Thyroid gland (tissue), 4 donors: ENCODE measurements around the gene ACAA2. TPM values are rescaled to one million over a fixed set of nuclear protein-coding genes. Genes with fewer than 3 reads are reported as not detected.

Source experiments
- DNase-seq, 2 donors: peaks; one replicate each; pipeline ENCODE4 v3.0.0-alpha.2; 2019
- H3K27ac ChIP-seq, 3 donors: fragments of 200-600 bp; sonication (generic); 1 replicate in 2 of 3; 2 replicates in 1 of 3; pipeline ENCODE4 v1.5.1; 2016 to 2019; ENCODE audit warnings: mild to moderate bottlenecking in 1 of 3, moderate library complexity in 1 of 3
- H3K27me3 ChIP-seq: fragments of 200-600 bp; sonication (generic); one replicate; pipeline ENCODE4 v1.5.1; 2019
- H3K36me3 ChIP-seq, 2 donors: fragments of 200-600 bp; sonication (generic); one replicate each; pipeline ENCODE4 v1.5.1; 2016 to 2019
- H3K4me1 ChIP-seq, 2 donors: fragments of 200-600 bp; sonication (generic); one replicate each; pipeline ENCODE4 v1.5.1; 2017 to 2019
- H3K4me3 ChIP-seq, 3 donors: fragments of 200-600 bp; sonication (generic); replicated peaks in 1 of 3; 1 replicate in 2 of 3; 2 replicates in 1 of 3; pipeline ENCODE4 v1.5.1; 2016; ENCODE audit warnings: mild to moderate bottlenecking in 1 of 3
- H3K9me3 ChIP-seq: fragments of 200-600 bp; sonication (generic); one replicate; pipeline ENCODE4 v1.5.1; 2017
- CTCF ChIP-seq, 6 experiments: fragments of 200-600 bp in 3 of 6; fragments of 450-650 bp in 3 of 6; sonication (generic) in 3 of 6; IDR thresholded peaks; one replicate each; pipeline ENCODE4 v1.5.1; 2016 to 2019; ENCODE audit warnings: antibody characterized with exemption in 6 of 6, mild to moderate bottlenecking in 2 of 6, inconsistent platforms in 1 of 6, moderate library complexity in 1 of 6
- POLR2A ChIP-seq, 2 donors: fragments of 450-650 bp; IDR thresholded peaks; one replicate each; pipeline ENCODE4 v1.6.1; 2017; ENCODE audit warnings: antibody characterized with exemption in 2 of 2, mild to moderate bottlenecking in 2 of 2, moderate library complexity in 1 of 2
- WGBS, 2 donors: methylation state at CpG; one replicate each; pipeline ENCODE4 v1.1.5; 2017; 5-methylcytosine and 5-hydroxymethylcytosine counted together
- intact Hi-C: fragments of 100-400 bp; cut with DNase I; formaldehyde crosslinking; loops from one replicate; pipeline ENCODE4 v1.15.1; 2023
- total RNA-seq, 4 donors: library from RNA; depleted of rRNA; stranded (reverse); fragments of >200 nt; gene quantifications; one replicate each; pipeline ENCODE4 v1.2.3, GENCODE V29; 2016

Gene ACAA2
- 100 to 1,000 TPM in 2 of 4 donors, 10 to 100 TPM in 2; 50.8 to 157 (median 108) TPM for total RNA-seq

DNA sequence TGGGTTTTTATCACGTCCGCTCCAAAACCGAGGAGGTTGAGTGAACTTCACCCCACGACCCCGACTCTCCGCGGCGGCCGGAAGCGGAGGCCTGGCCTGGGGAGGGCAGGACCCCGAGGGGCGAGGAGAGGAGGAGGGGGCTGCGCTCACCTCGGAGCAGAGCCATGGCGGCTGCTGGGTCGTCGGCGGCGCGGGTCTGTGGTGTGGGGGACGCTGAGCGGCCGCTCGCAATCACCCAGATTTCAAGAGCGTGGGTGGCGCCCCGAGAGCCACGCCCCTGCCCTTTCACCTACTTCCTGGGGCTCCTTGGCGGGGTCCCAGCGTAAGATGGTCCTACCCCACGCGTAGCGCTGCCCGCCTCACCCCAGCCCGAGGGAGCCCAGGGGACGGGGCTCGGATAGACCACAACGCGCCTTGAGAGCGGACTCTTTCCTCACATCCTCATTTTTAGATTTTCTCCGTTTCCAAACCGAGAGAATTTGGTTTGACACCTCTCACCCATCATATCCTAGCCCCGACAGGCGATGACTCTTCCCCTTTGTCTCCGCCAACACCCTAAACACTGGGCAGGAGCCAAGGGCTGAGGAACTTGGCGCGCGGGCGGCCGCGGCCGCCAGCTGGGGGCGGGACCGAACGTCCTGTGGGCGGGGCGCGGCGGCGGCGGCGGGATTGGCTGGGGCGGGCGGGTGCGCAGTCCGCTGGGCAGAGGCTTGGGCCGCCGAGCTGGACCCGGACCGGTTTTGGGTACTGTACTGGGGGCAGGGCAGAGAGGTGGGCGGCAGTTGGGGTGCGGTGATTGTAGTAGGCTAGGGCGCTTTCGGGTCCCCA, at the start of gene ACAA2:
Gene ACAA2 (minus strand): TSS at position 215 of the 828 bp plus-strand sequence. CDS start 49 bp downstream, at position 166.
- 0 to 1% methylated on average over 48 to 52 of the region's 74 CpGs for WGBS, 2 donors
- no peaks in the 10 kb centered on the region for H3K36me3 ChIP-seq
- H3K27ac ChIP-seq = peak within 1 kb of the TSS; percentile 59 to 98 (median 88)
- intact Hi-C loops = no loop called here
- H3K9me3 ChIP-seq = no peaks in the 10 kb centered on the region
- peak; percentile 81 to 84 for DNase-seq
- H3K4me1 ChIP-seq = peaks cover 23 to 30% of the 10 kb centered on the region in 2 donors
- no peaks in the 10 kb centered on the region for H3K27me3 ChIP-seq
- TF ChIP-seq CTCF (IDR thresholded peaks at IDR 0.05) (no peak), POLR2A (IDR thresholded peaks at IDR 0.05) (peak; percentile 54 to 75)
- peak within 1 kb of the TSS; percentile 61 to 72 (median 69) for H3K4me3 ChIP-seq

- TF ChIP-seq CTCF (IDR thresholded peaks at IDR 0.05) (no peak), POLR2A (IDR thresholded peaks at IDR 0.05) (no peak)
- peaks cover 0 to 5% of the 10 kb centered on the region in 2 donors for H3K4me1 ChIP-seq
- intact Hi-C loops = no loop called here
- WGBS, 2 donors = 85 to 86% methylated on average over 13 of the region's 13 CpGs
- no peak overlapping the region for H3K27ac ChIP-seq
- no peaks in the 10 kb centered on the region for H3K27me3 ChIP-seq
- no peak overlapping the region for H3K4me3 ChIP-seq
- H3K36me3 ChIP-seq = no peaks in the 10 kb centered on the region
- DNase-seq = no peak
- no peaks in the 10 kb centered on the region for H3K9me3 ChIP-seq
These were observed 49.5 kb upstream of the ACAA2 start for GRCh38 chr18:49862656-49863385.

DNA sequence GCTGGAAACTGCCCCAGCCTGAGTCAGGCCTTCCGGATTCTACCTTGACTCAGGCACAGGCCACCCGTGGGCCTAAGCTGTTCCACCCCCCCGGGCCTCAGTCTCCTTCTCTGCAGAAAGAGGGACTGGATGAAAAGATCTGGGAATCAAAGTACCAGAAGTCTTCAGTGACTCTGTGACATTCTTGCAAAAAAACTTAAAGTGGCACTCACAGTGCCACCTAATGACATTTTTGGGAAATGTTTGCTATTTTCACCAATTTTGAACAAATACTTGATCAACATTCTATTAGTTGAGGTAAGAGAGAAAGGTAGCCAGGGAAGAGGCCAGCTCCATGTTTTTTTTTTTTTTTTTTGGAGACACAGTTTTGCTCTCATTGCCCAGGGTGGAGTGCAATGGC, 48.3 kb upstream of the ACAA2 start:
- DNase-seq = no peak
- 49 to 62% methylated on average over 3 of the region's 3 CpGs for WGBS, 2 donors
- no peak overlapping the region for H3K4me3 ChIP-seq
- no peak overlapping the region for H3K27ac ChIP-seq
- H3K36me3 ChIP-seq = no peaks in the 10 kb centered on the region
- TF ChIP-seq POLR2A (IDR thresholded peaks at IDR 0.05) (no peak), CTCF (IDR thresholded peaks at IDR 0.05) (peak in 2 of 6 experiments; percentile 43 to 45)
- H3K4me1 ChIP-seq = peaks cover 0 to 5% of the 10 kb centered on the region in 2 donors
- intact Hi-C loops = no loop called here
- H3K27me3 ChIP-seq = no peaks in the 10 kb centered on the region
- H3K9me3 ChIP-seq = no peaks in the 10 kb centered on the region

GRCh38 chr18:49859725-49860124, 46.4 kb upstream of the ACAA2 start:
- TF ChIP-seq CTCF (IDR thresholded peaks at IDR 0.05) = no peak
- Histone ChIP-seq H3K27ac (no peak overlapping the region), H3K36me3 (no peaks in the 10 kb centered on the region), H3K27me3 (no peaks in the 10 kb centered on the region), H3K4me1 (peaks cover 0 to 5% of the 10 kb centered on the region in 2 donors), H3K9me3 (no peaks in the 10 kb centered on the region), H3K4me3 (no peak overlapping the region)
- no peak for DNase-seq
- WGBS, 2 donors = 82% methylated on average over 5 of the region's 12 CpGs
- intact Hi-C loops = loop anchor here (5.0 to 10.0 kb wide), 3 partner anchors 75 to 347 kb away; partner anchors contain the start of gene LIPG
